HG02870 (cell line): ENCODE data around the gene AGBL4.
"Not testable (repeated sequence)": the region's sequence is repeated elsewhere in the genome, so short reads cannot be mapped to it uniquely, and the experiment has no call there.

Source experiments
- ATAC-seq: cut with Tn5 transposase; IDR thresholded peaks from one replicate; pipeline ENCODE4 v1.9.1; 2021; ENCODE audit warnings: mild to moderate bottlenecking, moderate library complexity; ENCODE audit not compliant: unreplicated experiment

The AGBL4 gene

GRCh38 chr1:49051647-49052046, 972.1 kb downstream of the AGBL4 start:
- no peak for ATAC-seq

GRCh38 chr1:49050041-49050440, 973.7 kb downstream of the AGBL4 start:
- no peak for ATAC-seq

GRCh38 chr1:49048188-49048587, 975.6 kb downstream of the AGBL4 start:
- no peak for ATAC-seq

GRCh38 chr1:49046305-49046704, 977.4 kb downstream of the AGBL4 start:
- ATAC-seq: no peak

- ATAC-seq: no peak
Observed at GRCh38 chr1:49045371-49045770, 978.4 kb downstream of the AGBL4 start.

- no peak for ATAC-seq
Observed at GRCh38 chr1:49036700-49037099, 987.1 kb downstream of the AGBL4 start.

- no peak for ATAC-seq
Observed at GRCh38 chr1:49028396-49028795, 995.4 kb downstream of the AGBL4 start.

GRCh38 chr1:49026230-49026811, 997.4 kb downstream of the AGBL4 start:
- ATAC-seq: no peak

- no peak for ATAC-seq
Observed at GRCh38 chr1:49016030-49016977, 1007.5 kb downstream of the AGBL4 start.

- no peak for ATAC-seq
Observed at GRCh38 chr1:49013079-49013478, 1010.7 kb downstream of the AGBL4 start.

- ATAC-seq: not testable (repeated sequence)
Observed at GRCh38 chr1:49002981-49003380, 1020.8 kb downstream of the AGBL4 start.

- ATAC-seq: no peak
Observed at GRCh38 chr1:48999321-48999720, 1024.4 kb downstream of the AGBL4 start.

GRCh38 chr1:48996311-48996710, 1027.4 kb downstream of the AGBL4 start:
- no peak for ATAC-seq

GRCh38 chr1:48988633-48989197, 1035.0 kb downstream of the AGBL4 start:
- ATAC-seq: no peak

GRCh38 chr1:48979940-48980339, 1043.8 kb downstream of the AGBL4 start:
- ATAC-seq: no peak

- no peak for ATAC-seq
Observed at GRCh38 chr1:48978413-48978812, 1045.3 kb downstream of the AGBL4 start.

- no peak for ATAC-seq
Observed at GRCh38 chr1:48977273-48977672, 1046.5 kb downstream of the AGBL4 start.

GRCh38 chr1:48969971-48970370, 1053.8 kb downstream of the AGBL4 start:
- ATAC-seq: no peak

- no peak for ATAC-seq
Observed at GRCh38 chr1:48967318-48967717, 1056.4 kb downstream of the AGBL4 start.

GRCh38 chr1:48966583-48966982, 1057.2 kb downstream of the AGBL4 start:
- no peak for ATAC-seq

GRCh38 chr1:48960320-48960719, 1063.4 kb downstream of the AGBL4 start:
- no peak for ATAC-seq

GRCh38 chr1:48955774-48956173, 1068.0 kb downstream of the AGBL4 start:
- ATAC-seq: no peak
